GM19395 (cell line): ENCODE measurements around the gene TGFBR3.
A peak's percentile ranks its signal among the peaks of the same experiment; 100 is the strongest.

ENCODE experiments used
- ATAC-seq: cut with Tn5 transposase; IDR thresholded peaks from one replicate; pipeline ENCODE4 v1.9.1; 2021; ENCODE audit warnings: mild to moderate bottlenecking, moderate library complexity; ENCODE audit not compliant: unreplicated experiment

The TGFBR3 gene

DNA sequence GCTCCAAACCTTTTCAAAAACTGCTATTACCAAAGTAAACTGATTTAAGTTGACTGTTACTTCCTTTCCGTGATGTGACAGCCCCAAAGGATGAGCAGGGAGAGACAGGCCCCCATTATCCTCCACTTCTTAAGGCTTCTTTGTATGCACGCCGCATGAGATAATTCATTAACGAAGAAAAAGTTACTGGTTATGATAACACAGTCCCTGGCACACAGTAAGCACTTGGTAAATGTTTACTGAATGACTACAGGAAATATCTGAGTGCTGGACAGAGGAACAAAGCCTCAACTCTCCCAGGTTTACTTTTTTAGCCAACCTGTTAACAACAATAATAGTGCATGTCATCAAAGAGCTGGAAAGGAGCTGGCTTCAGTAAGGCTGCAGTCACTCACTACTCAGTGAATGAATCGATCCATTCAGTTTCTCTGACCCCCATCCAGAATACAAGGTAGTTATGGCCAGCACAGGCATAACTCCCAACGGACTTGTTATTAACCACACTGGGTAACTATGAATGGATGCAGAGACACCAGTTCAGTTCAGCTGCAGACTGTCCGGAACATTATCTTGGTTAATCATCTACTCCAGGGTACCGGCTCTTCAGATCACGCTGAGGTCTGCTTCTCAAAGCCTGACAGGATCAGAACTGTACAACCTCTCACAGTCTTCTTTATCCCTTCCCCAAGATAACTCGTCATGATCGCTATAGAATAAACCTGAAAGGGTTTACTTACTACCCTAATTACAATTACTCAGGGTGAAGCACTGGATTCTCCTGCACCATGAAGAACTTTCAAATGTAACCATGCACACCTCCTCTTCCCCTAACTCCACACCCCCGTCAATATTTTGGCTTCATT lies 58.3 kb downstream of the TGFBR3 start:
- no peak for ATAC-seq

DNA sequence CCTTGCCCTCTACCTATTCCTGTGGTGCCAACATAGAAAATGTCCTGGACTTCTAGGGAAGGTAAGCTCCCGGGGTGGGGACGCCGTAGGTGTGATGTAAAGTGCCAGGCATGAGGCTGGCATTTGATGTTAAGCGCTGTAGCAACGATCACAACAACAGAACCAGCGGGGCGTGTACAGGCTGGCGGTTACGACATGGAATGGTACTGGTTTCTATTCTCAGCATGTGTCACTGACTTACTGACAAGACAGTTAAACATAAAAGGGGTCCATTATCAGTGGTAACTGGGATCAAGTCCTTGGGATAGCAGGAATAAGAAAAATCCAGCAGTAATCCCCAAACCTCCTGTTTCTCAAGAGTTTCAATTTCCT lies 58.9 kb downstream of the TGFBR3 start:
- ATAC-seq, result no peak

DNA sequence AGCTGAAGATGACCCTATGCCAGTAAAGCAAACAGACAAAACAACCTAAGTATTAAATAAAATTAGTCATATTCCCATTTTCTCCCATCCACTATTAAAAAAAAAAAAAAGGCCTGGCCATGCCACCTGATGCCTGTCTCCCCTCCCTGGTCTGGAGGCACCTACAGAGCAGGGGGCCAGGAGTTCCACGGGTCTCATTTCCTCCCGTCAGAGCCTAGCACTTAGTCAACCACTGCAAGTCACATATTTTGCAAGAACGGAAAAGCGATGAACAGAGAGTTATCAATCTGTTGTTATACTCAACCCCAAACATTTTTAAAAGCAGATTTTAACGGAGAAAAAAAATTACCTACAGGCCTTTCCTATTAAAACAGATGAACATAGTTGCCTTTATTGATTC lies 59.3 kb downstream of the TGFBR3 start:
- no peak for ATAC-seq

DNA sequence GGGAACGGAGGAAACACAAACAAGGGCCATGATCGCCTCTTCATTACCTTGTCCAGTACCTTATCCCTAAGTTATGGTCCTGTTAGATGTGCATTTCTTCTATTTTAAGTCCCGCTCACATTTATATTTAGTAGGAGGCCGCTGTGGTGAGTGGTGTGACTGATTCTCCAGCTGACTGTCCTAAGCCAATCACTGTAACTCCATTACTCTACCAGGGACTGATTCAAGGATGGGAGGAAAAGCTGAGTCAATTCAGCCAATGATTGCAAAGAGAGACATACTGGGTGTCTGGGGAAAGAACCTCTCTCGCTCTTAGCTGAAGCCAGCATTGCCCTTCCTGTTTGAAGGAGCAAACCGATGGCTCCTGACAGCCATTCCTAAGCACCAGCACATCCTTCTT lies 59.7 kb downstream of the TGFBR3 start:
- ATAC-seq, result no peak

DNA sequence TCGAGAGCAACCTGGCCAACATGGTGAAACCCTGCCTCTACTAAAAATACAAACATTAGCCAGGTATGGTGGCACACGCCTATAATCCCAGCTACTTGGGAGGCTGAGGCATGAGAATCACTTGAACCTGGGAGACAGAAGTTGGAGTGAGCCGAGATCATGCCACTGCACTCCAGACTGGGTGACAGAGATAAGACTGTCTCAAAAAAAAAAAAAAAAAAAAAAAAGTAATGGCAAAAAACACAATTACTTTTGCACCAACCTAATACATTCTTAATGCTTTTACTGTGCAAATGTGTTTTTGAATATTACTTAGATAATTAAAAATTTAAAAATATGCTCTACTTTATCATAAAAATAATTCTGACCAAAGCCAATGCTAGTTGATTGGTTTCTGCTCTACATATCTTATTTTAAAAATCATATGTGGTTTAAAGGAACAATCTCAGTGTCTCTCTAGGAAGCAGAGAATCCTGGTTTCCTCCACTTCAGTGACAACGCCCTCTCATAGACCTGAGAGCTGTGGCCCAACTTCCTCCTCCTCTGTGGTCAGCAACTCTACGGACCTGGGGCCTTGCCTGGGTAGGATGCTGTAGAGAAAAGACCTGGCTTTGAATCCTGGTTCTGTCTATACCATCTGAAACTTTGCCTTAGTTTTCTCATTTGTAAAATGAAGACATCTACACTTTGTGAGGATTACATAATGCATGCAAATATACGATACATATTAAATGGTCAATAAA lies 64.7 kb downstream of the TGFBR3 start:
- no peak for ATAC-seq

DNA sequence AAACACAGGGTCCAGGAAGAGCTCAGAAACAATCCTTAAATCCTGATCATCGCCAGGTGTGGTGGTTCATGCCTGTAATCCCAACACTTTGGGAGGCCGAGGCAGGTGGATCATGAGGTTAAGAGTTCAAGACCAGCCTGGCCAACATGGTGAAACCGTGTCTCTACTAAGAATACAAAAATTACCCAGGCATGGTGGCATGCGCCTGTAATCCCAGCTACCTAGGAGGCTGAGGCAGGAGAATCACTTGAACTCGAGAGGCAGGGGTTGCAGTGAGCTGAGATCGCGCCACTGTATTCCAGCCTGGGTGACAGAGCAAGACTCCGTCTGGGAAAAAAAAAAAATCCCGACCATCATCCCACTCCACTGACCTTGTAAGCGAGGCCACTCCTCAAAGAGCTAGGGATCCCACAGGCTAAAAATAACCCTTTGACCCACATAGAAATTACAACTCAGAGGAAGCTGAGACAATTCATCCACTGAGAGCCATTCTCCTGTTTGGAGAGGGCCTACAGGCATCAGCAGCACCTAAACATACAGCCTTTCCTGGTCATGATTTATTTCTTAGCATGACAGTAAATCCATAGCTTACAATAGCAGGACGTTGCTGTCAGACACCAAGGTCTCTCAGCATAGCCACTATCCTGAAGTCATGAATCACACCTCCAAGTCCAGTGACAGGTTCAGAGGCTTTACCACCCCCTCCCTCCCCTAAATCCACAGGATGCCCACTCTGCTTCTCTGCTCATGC lies 66.7 kb downstream of the TGFBR3 start:
- ATAC-seq, result no peak

DNA sequence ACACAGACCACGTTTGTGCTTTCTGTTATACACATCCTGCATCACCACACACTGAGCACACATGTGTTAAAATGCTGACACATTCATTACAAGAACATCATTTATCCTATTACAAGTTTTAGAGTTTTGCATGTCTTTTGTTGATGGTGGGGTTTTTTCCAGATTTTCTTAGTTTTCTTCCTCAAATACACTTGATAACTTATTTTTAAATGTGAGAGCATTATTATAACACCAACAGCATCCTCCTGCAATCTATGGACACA lies 67.3 kb downstream of the TGFBR3 start:
- ATAC-seq, result no peak

DNA sequence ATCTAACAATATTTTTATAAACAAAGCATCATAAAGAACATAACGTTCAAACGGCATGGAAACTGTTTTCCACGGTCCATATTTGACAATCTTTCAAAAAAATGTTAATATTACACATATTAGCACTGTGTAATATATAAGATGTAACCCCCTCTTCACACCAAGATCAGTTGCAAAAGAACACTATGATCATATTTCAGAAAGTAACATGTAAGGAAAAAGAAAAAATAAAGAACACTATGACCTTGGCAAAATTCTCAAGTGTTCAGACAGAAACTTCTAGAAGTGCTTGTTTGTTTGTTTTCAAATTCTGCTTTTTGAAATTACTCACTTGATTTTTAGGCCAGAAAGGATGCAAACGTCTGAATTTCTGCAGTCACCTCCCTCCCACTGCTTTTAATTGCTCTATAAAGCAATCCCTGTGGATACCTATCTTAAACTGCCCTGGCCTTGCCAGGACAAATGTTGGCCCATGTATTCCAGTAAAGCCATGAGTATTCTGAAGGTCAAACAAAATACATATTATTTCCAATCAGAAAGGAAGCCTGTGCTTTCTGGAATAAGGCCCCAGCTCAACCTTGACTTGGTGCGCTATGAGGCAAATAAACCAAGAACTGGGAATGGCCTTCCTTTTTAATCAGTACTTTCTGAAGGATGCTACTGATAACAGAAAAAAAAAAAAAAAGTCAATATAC lies 68.6 kb downstream of the TGFBR3 start:
- ATAC-seq, result no peak

DNA sequence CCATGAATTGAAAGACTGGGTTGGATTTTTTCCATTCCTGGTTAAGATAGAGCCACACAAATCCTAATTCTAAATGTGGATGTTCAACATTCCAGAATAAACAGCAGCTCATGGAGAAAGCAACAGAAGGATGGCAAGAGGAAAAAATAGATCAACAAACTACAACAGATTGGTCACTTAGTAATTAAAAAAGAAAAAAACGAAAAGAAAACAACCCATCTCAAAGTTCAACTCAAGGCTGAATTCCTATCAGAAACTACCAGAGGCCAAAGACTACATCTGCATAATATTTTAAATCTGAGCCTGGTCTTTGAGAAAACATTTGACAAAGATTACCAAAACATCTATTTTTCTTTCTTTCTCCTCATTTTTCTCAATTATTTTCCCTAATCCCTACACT lies 69.9 kb downstream of the TGFBR3 start:
- no peak for ATAC-seq

DNA sequence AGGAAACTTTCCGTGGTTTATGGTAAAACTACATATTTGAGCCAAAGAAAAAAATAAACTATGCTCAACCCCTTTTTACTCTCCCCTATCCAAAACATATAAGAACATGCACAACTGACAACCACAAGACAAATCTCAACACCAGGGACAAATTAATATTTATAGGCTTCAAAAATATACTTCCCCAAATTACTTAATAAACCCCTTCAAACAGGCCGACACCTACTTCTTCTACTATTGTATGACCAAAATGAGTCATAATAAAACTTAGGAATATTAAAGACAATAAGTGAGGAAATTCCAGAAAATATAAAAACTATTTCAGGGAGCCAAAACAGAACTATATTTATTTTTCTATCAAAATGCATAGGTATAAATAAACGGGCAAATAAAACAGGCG lies 71.5 kb downstream of the TGFBR3 start:
- no peak for ATAC-seq

DNA sequence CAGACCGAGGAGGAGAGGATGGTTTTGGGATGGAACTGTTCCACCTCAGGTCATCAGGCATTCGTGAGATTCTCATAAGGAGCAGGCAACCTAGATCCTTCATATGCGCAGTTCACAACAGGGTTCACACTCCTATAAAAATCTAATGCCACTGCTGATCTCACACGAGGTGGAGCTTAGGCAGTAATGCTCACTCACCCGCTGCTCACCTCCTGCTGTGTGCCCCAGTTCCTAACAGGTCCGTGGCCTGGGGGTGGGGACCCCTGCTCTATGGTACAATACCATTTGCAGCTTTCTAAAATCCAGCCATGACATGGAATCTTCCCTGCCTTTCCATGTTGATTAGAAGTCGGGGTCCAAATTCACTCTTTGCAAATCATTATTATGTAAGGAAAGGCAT lies 72.1 kb downstream of the TGFBR3 start:
- ATAC-seq, result no peak

DNA sequence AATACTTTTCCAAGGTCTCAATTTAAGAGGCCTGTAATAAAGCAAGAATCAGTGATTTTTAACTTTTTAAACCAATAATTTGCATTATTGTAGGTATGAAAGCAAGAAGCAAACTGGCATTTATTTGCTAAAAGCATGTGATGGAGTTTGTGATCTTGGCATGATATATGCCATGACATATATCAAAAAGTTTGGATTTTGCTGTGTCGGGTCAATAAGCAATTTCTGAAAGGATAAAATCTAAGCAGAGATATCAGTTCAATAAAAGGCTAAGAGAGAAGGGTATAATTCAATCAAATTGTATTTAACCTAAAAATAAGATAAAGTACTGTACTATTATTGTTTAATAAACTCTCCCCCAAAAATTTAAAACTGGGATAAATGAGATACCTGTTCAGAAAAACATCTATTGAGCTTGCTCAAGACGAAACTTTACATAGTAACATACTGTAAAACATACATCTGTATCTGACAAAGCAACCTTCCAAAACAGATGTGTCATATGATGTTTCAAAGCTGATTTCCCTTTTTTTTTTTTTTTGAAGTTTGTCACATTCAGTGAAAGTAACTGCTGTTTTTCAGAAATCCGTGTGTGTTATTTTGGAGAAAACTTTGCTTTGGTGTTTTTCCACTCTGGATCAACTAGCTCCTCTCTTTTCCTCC lies 74.5 kb downstream of the TGFBR3 start:
- ATAC-seq, result no peak

DNA sequence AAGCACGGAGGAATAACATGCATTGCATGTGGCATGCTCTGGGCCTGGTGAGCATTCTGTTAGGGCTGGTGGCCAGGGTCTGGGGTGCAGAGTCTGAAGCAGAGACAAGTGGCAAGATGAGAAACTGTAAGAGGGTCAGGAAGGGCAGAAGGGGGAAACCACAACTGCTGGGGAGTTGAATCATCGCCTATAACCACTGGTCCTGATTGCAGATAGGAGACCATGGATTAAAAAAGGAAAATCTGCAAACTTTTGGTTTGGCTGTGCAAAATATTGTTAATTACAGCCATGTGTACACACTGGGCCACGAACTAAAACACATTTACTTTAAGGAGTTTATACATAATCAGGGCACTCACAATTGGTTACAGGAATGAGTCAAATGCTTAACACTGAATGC lies 76.6 kb downstream of the TGFBR3 start:
- ATAC-seq, result no peak

DNA sequence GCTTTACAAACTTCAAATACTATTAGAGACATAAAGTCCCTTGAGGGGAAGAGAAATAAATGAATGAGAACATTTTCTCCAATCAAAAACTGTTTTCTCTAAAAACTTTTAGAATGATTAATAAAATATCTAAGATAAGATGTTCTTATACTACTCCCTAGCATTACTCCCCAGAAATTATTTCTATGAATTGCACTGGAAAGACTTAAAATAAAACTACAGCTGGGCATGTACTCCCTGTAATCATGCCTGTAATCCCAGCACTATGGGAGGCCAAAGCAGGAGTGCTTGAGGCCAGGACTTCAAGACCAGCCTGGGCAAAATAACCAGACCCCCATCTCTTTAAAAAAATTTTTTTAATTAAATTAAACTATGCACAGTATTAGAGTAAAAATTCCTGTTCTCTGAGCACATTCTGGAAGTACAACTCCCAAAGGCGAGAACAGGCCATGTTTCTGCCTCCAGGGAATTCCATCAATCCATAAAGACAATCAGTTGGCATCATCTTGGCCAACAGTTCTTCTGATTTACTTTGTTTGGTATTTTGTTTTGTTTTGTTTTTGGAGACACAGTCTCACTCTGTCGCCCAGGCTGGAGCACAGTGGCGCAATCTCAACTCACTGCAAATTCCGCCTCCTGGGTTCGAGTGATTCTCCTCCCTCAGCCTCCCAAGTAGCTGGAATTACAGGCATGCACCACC lies 77.9 kb downstream of the TGFBR3 start:
- no peak for ATAC-seq

DNA sequence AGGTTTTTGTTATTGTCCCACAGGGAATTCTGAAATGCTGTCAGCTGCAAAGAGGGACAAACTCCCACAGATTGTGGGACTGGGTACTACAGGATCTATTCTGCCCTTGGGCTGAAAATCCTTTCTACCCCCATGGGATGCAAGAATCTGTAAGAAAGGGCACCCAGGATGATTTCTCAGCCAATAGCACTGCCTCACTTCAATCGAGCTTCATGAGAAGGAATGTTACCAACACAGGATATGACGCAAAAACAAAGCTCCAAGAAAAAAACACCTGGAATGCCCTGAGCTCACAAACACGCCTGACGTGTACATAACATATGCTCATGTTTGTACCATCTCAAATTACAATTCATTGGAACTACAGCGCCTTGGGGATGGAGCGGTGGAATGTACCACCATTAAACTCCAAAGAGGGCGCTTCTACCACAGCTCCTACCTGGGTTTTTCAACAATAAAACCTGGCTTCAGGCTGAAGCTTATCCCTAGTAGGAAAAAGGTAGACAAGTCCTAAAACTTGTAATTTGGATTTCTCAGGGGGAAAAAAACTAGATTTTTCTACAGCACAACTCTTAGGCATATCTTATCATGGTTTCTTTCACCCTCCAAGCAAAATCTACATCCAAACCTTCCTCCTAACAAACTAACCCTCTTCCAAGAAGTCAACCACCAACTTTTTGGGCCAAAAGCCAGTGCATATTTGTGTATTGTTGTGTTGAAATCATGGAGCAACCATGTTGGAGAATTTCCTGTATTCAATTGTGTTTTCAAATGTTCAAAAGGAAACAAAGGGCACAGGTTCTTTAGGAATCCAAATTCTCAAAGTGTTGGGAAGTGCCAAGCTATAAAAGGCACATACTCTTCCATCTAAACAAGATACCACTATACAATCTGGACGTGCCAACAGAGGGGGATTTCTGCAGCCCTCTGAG lies 78.9 kb downstream of the TGFBR3 start:
- ATAC-seq, result no peak

DNA sequence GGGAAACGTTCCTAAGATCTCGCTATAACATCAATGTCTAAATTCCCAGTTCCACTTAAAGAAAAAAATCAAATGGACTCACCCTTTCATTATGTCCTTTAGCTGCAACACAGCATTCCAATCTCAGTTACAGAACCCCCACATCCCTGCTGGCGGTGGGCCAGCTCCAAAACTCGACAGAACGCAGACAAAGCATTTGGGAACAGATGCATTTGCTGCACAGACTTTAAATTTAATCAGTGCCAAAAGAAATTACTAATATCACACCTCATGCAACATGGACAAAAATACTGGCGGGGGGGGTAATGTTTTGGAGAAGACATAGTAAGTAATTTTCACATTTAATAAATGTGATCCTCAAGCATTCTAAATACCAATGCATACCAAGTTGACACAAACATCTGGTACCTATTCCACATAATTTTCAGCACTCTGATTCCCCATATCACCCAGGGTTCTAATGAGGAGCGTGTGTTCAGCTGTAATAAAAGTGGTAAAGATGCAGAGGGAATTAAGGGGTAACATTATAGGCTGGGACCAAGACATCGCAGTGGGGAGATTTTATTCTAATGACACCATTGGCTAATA lies 79.7 kb downstream of the TGFBR3 start:
- ATAC-seq, result no peak

DNA sequence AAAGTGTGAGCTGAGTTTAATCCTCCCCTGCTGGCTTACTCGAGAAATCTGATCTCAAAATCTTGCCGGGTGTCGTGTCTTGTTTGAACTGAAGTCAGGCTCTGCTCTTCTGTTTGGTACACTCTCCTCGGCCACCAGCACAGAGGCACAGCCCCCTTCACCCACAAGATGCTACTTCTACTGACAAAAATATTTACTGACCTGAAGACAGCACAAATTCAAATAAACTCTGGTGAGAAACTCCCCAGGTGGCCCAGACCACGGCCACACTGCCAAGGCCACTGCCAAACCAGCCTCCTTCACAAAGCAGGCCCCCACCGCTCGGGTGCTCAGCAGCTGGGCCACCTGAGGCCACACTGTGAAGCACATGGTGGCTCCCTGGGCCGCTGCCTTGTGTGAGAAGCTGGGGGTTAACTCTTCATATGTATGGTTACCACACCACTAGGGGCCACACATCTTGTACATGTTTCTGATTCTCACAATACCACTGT lies 80.6 kb downstream of the TGFBR3 start:
- no peak for ATAC-seq

DNA sequence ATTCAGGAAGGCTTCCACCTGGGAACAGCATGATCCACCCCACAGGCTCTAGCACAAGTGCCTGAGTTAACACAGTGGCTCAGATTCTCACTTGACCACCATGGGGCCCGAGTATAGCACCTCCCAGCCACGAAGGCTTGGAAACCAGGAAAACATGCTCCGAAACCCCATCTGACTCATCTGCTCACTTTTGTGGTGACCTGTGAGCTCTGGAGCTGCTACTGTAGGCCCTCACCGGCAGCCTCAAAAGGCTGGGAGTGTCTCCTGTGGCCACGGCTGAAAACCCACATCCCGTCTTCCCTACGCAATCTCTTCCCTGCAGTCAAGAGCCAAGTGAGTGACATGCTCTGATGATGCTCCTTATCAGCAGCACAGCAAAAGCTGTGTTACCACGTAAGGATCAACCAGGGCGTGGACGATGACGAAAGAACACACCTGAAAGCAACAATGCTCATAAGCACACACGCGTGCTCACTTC lies 81.4 kb downstream of the TGFBR3 start:
- peak; percentile 12 for ATAC-seq
